GM18870 (cell line): ENCODE measurements around the gene WNT2B.

Experiments used
- ATAC-seq: cut with Tn5 transposase; IDR thresholded peaks from one replicate; pipeline ENCODE4 v1.9.1; 2021; ENCODE audit warnings: moderate library complexity; ENCODE audit not compliant: unreplicated experiment

The WNT2B gene

DNA sequence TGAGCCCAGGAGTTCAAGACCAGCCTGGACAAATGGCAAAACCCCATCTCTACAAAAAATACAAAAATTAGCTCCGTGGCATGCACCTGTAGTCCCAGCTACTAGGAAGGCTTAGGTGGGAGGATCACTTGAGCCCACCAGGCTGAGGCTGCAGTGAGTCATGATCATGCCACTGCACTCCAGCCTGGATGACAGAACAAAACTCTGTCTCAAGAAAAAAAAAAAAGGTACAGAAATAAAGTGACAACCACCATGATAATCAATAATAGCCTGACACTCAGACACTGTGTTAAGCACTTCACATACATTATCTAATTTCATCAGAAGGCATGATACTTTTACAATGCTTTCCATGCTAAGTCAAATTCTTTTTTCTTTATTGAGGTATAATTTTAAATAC is 57.0 kb downstream of the WNT2B start:
- no peak for ATAC-seq

DNA sequence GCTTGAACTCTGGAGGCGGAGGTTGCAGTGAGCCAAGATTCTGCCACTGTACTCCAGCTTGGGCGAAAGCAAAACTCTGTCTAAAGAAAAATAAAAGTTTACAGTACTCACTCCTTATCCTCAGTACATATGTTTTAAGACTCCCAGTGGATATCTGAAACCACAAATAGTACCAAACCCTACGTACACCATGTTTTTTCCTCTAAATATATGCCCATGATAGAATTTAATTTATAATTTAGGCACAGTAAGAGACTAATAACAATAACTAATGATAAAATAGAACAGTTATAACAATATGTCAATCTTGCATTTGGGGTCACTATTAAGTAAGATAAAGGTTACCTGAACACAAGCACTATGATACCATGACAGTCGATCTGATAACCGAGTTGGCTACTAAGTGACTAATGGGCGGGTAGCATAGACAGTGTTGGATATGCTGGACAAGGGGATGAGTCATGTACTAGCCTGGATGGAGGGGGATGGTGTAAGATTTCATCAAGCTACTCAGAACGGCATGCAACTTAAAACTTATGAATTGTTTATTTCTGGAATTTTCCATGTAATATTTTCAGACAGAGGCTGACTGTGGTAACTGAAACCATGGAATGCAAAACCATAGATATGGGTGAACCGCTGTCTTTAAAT is 66.5 kb downstream of the WNT2B start:
- no peak for ATAC-seq

DNA sequence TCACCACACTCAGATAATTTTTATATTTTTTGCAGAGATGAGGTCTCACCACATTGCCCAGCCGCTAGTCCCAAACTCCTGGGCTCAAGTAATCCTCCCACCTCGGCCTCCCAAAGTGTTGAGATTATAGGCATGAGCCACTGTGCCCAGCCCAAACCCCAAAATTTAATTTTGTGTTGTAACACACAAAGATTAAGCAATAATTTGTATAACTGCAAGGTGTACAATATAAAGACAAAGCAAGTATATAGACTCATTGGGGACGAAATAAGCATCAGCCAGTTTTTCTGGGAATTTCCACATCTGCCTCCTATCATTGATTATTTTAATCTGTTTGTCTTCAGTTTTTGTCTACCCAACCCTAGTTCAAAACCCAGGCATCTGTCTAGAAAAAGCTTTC is 67.5 kb downstream of the WNT2B start:
- no peak for ATAC-seq
